ENCODE results near the gene CDK16.
"Not testable (repeated sequence)": the region's sequence is repeated elsewhere in the genome, so short reads cannot be mapped to it uniquely, and the experiment has no call there.

Gene CDK16

GRCh38 chrX:47257620-47258019 is 39.1 kb downstream of the CDK16 start:
- not testable (repeated sequence) for DNase-seq

GRCh38 chrX:47264483-47265173 is 46.1 kb downstream of the CDK16 start:
- peak; percentile 24 for DNase-seq

- DNase-seq = no peak
Observed at GRCh38 chrX:47266643-47267042, 48.2 kb downstream of the CDK16 start.

- no peak for DNase-seq
Observed at GRCh38 chrX:47272013-47272408, 53.5 kb downstream of the CDK16 start.

GRCh38 chrX:47273011-47273730 is 54.7 kb downstream of the CDK16 start:
- no peak for DNase-seq

- no peak for DNase-seq
Observed at GRCh38 chrX:47278691-47279090, 60.2 kb downstream of the CDK16 start.

All from activated CD4-positive, alpha-beta T cell treated with anti-CD3 and anti-CD28 coated beads for 48 hours (primary cell).